NCI-H1694 (cell line): ENCODE measurements around the gene NUDT11.
A peak's percentile ranks its signal among the peaks of the same experiment; 100 is the strongest.
"Not testable (repeated sequence)": the region's sequence is repeated elsewhere in the genome, so short reads cannot be mapped to it uniquely, and the experiment has no call there.

Experiments used
- DNase-seq: peaks from one replicate; lab custom pipeline; 2025; lab: John Stamatoyannopoulos, UW

The NUDT11 gene

DNA sequence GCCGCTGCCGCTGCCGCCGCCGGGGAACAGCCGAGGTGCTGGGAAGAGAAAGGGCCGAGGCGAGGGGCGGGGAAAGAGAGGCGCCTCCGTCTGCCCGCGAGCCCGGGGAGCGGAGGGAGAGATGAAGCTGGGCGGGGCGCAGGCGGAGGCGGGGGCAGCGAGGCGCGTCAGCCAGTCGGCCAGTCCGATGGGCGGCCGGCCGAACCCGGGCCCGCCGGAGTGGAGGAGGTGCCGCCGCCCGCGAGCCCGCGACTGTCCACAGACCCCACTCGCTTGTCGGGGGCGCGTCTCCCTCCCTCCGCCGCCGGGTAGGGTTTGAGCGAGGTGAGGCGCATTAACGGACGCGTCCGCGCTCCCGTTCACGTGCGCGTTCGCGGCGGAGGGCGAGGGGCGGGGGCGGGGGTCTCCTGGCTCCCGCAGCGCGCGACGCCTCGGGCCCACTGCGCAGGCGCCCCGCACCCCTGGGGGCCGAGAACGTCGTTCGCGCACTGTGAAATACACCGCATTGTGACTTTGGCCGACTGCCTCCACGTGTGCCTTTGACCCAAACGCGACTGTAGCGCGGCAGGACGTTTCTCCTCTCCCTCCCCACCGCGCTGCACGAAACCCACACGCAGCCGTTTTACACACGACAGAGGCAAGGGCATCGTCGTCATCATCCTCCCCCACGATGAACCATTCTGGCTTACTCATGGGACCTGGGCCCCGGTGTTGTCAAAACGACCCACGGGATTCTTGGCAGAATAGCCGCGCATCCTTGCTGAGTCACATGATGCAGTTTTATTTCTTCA is at the start of gene NUDT11:
Gene NUDT11 (minus strand): TSS at position 92 of the 791 bp plus-strand sequence. CDS start 148 bp downstream, outside the sequence.
- no peak for DNase-seq

GRCh38 chrX:51520393-51520792 is 24.0 kb upstream of the NUDT11 start:
- DNase-seq: no peak

GRCh38 chrX:51519131-51519530 is 22.7 kb upstream of the NUDT11 start:
- not testable (repeated sequence) for DNase-seq

DNA sequence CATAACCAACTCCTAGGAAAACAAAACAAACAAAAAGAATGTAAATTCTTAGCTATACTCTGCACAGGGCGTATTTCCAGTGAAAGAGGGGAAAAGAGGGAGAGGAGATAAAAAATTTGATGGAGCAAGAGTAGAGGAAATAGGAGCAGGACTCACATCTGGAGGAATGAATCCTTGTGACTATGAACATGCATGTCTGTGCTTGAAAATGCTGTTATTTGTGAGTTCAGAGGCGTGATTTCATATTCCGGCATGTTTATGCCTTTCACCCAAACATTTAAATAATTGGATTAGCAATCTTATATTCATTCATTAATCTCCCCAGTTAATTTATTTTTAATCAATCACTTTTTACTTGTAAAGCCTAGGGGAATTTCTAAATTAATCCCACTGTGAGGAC is 11.2 kb upstream of the NUDT11 start:
- no peak for DNase-seq

DNA sequence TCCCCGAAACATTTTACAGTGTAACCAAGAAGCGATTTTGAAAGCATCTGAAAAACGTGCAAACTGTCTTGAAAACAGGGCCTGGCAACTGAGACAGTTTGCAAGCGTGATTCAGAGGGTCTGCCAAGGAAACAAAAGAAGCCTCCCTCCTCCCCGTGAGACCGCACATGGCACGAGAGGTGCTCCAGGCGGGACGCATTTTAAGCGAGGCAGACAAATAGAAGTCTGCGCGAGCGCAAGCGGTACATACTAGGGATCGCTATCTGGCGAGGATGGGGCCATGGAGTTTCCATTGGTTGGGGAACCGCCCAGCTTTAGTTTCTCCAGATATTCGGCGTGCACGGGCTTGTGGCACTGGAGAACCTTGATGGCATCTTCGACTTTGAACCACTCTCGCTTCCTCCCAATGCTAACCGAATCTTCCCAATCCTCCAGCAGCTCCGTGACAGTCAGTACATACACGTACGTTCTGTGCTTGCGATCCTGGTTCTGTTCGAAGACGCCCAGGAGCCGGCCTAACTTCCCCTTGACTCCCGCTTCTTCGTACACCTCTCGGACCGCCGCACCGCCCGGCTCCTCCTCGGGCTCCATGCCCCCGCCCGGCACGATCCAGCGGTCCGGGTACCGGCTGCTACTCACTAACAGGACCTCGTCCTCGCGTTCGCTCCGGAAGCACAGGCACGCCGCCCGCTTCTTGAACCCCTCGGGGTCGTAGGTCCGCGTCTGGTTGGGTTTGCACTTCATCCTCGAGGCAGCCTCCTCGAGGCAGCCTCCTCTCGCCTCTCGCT is 497 bp downstream of the NUDT11 start:
- DNase-seq: not testable (repeated sequence)

GRCh38 chrX:51494409-51494808 is 2.0 kb downstream of the NUDT11 start:
- no peak for DNase-seq

- no peak for DNase-seq
Observed at GRCh38 chrX:51487960-51488267, 8.5 kb downstream of the NUDT11 start.

DNA sequence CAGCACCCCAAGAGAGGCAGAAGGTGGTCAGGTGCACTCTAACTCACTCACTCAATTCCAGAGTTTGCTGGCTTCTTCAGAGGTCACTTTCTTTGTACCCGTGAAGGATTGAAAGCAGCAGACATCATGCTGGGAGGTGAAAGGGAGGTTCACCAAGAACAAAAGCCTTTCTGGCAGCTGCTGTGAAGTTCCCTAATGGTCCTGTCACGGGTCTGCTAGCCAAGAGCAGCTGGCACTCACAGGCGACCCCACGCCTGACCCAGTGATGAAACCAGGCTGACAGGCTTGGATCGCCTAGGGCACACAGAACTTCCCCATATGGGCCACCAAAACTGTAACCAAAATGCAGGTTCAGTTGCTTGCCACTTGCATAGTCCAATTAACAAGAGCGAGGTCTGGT is 11.8 kb downstream of the NUDT11 start:
- DNase-seq: no peak

- not testable (repeated sequence) for DNase-seq
Observed at GRCh38 chrX:51482411-51482810, 14.0 kb downstream of the NUDT11 start.

DNA sequence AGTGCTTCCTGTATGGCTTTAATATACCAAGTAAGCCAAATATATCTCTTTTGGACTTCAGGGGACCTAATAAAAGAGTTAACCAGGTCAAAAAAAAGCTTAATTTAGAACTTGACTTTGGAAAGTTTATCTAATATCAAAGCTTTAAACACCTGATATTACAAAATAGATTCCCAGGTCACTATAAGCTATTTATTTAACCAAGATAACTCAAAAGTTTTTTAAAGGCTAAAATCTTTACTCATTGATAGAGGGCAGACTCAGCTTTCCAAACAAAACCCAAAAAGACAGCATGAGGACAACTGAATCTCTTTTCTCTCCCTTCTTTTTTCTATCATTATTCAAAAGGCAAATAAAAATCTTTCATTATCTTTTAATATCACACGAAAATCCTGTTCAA is 19.5 kb downstream of the NUDT11 start:
- no peak for DNase-seq

DNA sequence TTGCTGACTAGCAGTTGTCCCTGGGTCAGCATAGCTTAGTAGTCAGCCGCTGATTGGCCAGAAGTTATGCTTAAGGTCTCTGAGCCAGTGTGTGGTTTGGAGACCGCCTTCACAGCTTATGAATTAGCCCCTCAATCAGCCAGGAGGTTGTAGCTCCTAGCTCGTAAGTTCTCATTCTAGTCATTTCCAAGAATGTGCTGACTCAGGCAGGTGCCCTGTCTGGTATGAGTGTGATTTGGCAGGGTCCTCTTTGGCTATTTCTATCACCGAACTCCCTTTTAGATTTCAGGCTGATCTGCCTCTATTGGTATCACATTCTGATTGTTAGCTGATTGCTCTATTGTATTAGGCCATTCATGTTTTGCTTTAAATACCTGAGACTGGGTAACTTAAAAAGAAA is 33.1 kb downstream of the NUDT11 start:
- DNase-seq: no peak

GRCh38 chrX:51461053-51462044 is 35.0 kb downstream of the NUDT11 start:
- peak; percentile 17 for DNase-seq

GRCh38 chrX:51459125-51459524 is 37.3 kb downstream of the NUDT11 start:
- DNase-seq: no peak

- DNase-seq: no peak
Observed at GRCh38 chrX:51456814-51457213, 39.6 kb downstream of the NUDT11 start.

- no peak for DNase-seq
Observed at GRCh38 chrX:51456246-51456645, 40.1 kb downstream of the NUDT11 start.

GRCh38 chrX:51440365-51440764 is 56.0 kb downstream of the NUDT11 start:
- DNase-seq: no peak
